ENCODE measurements around the gene GPC5. TPM values are rescaled to one million over a fixed set of nuclear protein-coding genes. Genes with fewer than 3 reads are reported as not detected.

Gene GPC5
- total and polyA plus RNA-seq, 4 donors, result 0.51 to 22.4 (median 2.0) TPM

DNA sequence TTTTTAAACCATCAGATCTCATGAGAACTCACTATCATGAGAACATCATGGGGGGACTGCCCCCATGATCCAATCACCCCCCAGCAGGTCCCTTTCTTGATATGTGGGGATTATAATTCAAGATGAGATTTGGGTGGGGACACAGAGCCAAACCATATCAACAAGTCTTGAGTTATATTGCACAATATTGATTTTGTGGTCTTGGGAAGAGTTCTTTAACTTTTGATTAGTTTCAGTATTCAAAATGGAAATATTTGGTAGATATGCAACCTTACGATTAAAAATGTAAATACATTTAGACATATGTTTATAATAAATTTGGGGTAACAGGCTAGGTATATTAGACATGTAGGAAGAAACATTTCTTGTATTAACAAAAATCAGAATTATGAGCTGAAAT, 188.2 kb downstream of the GPC5 start:
- Histone ChIP-seq H3K36me3 (ENCODE audit: control insufficient read depth in 4 of 4, insufficient read depth in 3 of 4, low read depth in 1 of 4, low read length in 3 of 4) (no peaks in the 10 kb centered on the region), H3K4me1 (ENCODE audit: control insufficient read depth in 4 of 4, insufficient read depth in 4 of 4, low read length in 3 of 4) (no peaks in the 10 kb centered on the region), H3K4me3 (ENCODE audit: low read depth in 1 of 3, low read length in 3 of 3) (no peak overlapping the region), H3K27ac (ENCODE audit: low read depth in 1 of 2, low read length in 2 of 2) (no peak overlapping the region), H3K9ac (ENCODE audit: low read depth in 1 of 2, low read length in 2 of 2) (no peak overlapping the region), H3K27me3 (ENCODE audit: control insufficient read depth in 4 of 4, insufficient read depth in 4 of 4, low read length in 3 of 4) (no peaks in the 10 kb centered on the region), H3K9me3 (ENCODE audit: control insufficient read depth in 4 of 4, low read length in 3 of 4) (no peaks in the 10 kb centered on the region)
- no peak for DNase-seq (ENCODE audit: low spot score)
- TF ChIP-seq YY1 (IDR thresholded peaks at IDR 0.05) (no peak), REST (IDR thresholded peaks at IDR 0.05) (no peak), TAF1 (conservative IDR thresholded peaks at IDR 0.05) (no peak), GABPA (IDR thresholded peaks at IDR 0.05 in 1 of 2, conservative IDR thresholded peaks at IDR 0.05 in 1 of 2) (no peak), NR2F2 (IDR thresholded peaks at IDR 0.05) (no peak), SP1 (IDR thresholded peaks at IDR 0.05) (no peak), EGR1 (IDR thresholded peaks at IDR 0.05; ENCODE audit: low read depth in 2 of 2) (no peak), HNF4A (conservative IDR thresholded peaks at IDR 0.05) (no peak), FOXA1 (IDR thresholded peaks at IDR 0.05) (no peak), RXRA (IDR thresholded peaks at IDR 0.05) (no peak), RAD21 (IDR thresholded peaks at IDR 0.05) (no peak), HNF4G (IDR thresholded peaks at IDR 0.05) (no peak)
- TF ChIP-seq, protein P1, sequence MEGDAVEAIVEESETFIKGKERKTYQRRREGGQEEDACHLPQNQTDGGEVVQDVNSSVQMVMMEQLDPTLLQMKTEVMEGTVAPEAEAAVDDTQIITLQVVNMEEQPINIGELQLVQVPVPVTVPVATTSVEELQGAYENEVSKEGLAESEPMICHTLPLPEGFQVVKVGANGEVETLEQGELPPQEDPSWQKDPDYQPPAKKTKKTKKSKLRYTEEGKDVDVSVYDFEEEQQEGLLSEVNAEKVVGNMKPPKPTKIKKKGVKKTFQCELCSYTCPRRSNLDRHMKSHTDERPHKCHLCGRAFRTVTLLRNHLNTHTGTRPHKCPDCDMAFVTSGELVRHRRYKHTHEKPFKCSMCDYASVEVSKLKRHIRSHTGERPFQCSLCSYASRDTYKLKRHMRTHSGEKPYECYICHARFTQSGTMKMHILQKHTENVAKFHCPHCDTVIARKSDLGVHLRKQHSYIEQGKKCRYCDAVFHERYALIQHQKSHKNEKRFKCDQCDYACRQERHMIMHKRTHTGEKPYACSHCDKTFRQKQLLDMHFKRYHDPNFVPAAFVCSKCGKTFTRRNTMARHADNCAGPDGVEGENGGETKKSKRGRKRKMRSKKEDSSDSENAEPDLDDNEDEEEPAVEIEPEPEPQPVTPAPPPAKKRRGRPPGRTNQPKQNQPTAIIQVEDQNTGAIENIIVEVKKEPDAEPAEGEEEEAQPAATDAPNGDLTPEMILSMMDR (IDR thresholded peaks at IDR 0.05; ENCODE audit: low read depth, low read length, missing input control), result no peak
- TF ChIP-seq, protein P2, sequence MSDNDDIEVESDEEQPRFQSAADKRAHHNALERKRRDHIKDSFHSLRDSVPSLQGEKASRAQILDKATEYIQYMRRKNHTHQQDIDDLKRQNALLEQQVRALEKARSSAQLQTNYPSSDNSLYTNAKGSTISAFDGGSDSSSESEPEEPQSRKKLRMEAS (IDR thresholded peaks at IDR 0.05), result no peak
- 95% methylated on average over 1 of the region's 1 CpG for WGBS

DNA sequence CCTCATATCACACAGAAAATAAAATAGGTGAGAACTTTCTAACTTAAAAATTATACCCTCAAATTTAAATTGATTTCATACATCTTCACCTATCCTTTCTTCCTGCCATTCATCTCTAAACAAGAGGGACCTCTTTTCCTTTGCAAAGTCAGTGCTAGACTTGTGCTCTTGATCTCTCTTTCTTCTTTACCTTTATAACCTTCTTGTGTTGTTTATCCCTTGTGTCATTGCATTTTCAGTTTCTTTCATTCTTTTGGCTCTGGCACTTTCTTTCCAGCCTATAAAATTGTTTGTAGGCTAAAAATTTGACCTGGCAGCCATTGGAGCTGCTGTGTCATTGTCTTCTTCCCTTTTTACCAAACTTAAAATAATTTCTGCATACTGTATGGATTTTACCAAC, 190.1 kb downstream of the GPC5 start:
- Histone ChIP-seq H3K27ac (ENCODE audit: low read depth in 1 of 2, low read length in 2 of 2) (no peak overlapping the region), H3K4me1 (ENCODE audit: control insufficient read depth in 4 of 4, insufficient read depth in 4 of 4, low read length in 3 of 4) (no peaks in the 10 kb centered on the region), H3K9ac (ENCODE audit: low read depth in 1 of 2, low read length in 2 of 2) (no peak overlapping the region), H3K27me3 (ENCODE audit: control insufficient read depth in 4 of 4, insufficient read depth in 4 of 4, low read length in 3 of 4) (no peaks in the 10 kb centered on the region), H3K9me3 (ENCODE audit: control insufficient read depth in 4 of 4, low read length in 3 of 4) (no peaks in the 10 kb centered on the region), H3K36me3 (ENCODE audit: control insufficient read depth in 4 of 4, insufficient read depth in 3 of 4, low read depth in 1 of 4, low read length in 3 of 4) (no peaks in the 10 kb centered on the region), H3K4me3 (ENCODE audit: low read depth in 1 of 3, low read length in 3 of 3) (no peak overlapping the region)
- no peak for DNase-seq (ENCODE audit: low spot score)
- no peak for TF ChIP-seq REST (IDR thresholded peaks at IDR 0.05)
- no peak for TF ChIP-seq FOXA2 (IDR thresholded peaks at IDR 0.05)
- no peak for TF ChIP-seq ZBTB33 (IDR thresholded peaks at IDR 0.05)
- no peak for TF ChIP-seq NR2F2 (IDR thresholded peaks at IDR 0.05)
- TF ChIP-seq HNF4G (IDR thresholded peaks at IDR 0.05), result no peak
- TF ChIP-seq, protein P1 (IDR thresholded peaks at IDR 0.05; ENCODE audit: low read depth, low read length, missing input control), result no peak
- TF ChIP-seq EGR1 (IDR thresholded peaks at IDR 0.05; ENCODE audit: low read depth in 2 of 2), result no peak
- TF ChIP-seq, protein P2 (IDR thresholded peaks at IDR 0.05), result no peak
- no peak for TF ChIP-seq YY1 (IDR thresholded peaks at IDR 0.05)
- no peak for TF ChIP-seq HNF4A (conservative IDR thresholded peaks at IDR 0.05)
- no peak for TF ChIP-seq SP1 (IDR thresholded peaks at IDR 0.05)
- TF ChIP-seq FOXA1 (IDR thresholded peaks at IDR 0.05), result no peak
